Neuronal stem cell (in vitro differentiated cells): Measurements from ENCODE around the gene TNRC6B.
"Not testable (repeated sequence)": the region's sequence is repeated elsewhere in the genome, so short reads cannot be mapped to it uniquely, and the experiment has no call there.

Experiments used
- DNase-seq: peaks from one replicate; pipeline ENCODE4 v3.0.0-alpha.2; 2013; ENCODE audit warnings: low spot score
- H2AFZ ChIP-seq: one replicate; pipeline ENCODE4 v1.6.1; 2013; ENCODE audit warnings: mild to moderate bottlenecking, low read length, inconsistent platforms
- H2AK5ac ChIP-seq: 2 replicates; pipeline ENCODE4 v1.6.1; 2013; ENCODE audit warnings: low read depth, mild to moderate bottlenecking, inconsistent platforms, low read length, moderate library complexity, mixed read lengths
- H2BK120ac ChIP-seq: 2 replicates; pipeline ENCODE4 v1.6.1; 2013; ENCODE audit warnings: low read depth, mild to moderate bottlenecking, inconsistent platforms, low read length, moderate library complexity, mixed read lengths
- H2BK12ac ChIP-seq: one replicate; pipeline ENCODE4 v1.6.1; 2013; ENCODE audit warnings: low read length, inconsistent platforms
- H2BK15ac ChIP-seq: 2 replicates; pipeline ENCODE4 v1.6.1; 2013; ENCODE audit warnings: mild to moderate bottlenecking, low read length, inconsistent platforms, mixed read lengths
- H2BK5ac ChIP-seq: one replicate; pipeline ENCODE4 v1.6.1; 2013; ENCODE audit warnings: inconsistent platforms, mild to moderate bottlenecking, low read length, moderate library complexity
- H3K14ac ChIP-seq: one replicate; pipeline ENCODE4 v1.6.1; 2013; ENCODE audit warnings: low read length, inconsistent platforms
- H3K18ac ChIP-seq: 2 replicates; pipeline ENCODE4 v1.6.1; 2013; ENCODE audit warnings: low read length, inconsistent platforms
- H3K23ac ChIP-seq: 2 replicates; pipeline ENCODE4 v1.6.1; 2013; ENCODE audit warnings: low read depth, mild to moderate bottlenecking, mixed read lengths, low read length, inconsistent platforms; ENCODE audit not compliant: poor library complexity
- H3K27ac ChIP-seq: replicated peaks from 3 replicates; pipeline ENCODE4 v1.5.1; 2013; ENCODE audit warnings: low read length, inconsistent platforms
- H3K27me3 ChIP-seq, 3 experiments: 2 replicates each; pipeline ENCODE4 v1.6.1; 2013; ENCODE audit warnings: low read length in 3 of 3, mild to moderate bottlenecking in 2 of 3, inconsistent platforms in 1 of 3, low read depth in 1 of 3, mixed read lengths in 1 of 3, moderate library complexity in 1 of 3; ENCODE audit not compliant: control insufficient read depth in 3 of 3, insufficient read depth in 3 of 3
- H3K36me3 ChIP-seq, 2 donors: replicated peaks in 1 of 2; 2 replicates each; pipeline ENCODE4 v1.6.1; 2013; ENCODE audit warnings: low read length in 2 of 2; ENCODE audit not compliant: control insufficient read depth in 2 of 2, insufficient read depth in 2 of 2
- H3K4ac ChIP-seq: 2 replicates; pipeline ENCODE4 v1.6.1; 2013; ENCODE audit warnings: inconsistent platforms, mild to moderate bottlenecking, low read length, moderate library complexity
- H3K4me1 ChIP-seq, 2 donors: 1 replicate in 1 of 2; 2 replicates in 1 of 2; pipeline ENCODE4 v1.6.1; 2013; ENCODE audit warnings: low read length in 2 of 2, low read depth in 1 of 2; ENCODE audit not compliant: control insufficient read depth in 2 of 2, insufficient read depth in 1 of 2
- H3K4me2 ChIP-seq: one replicate; pipeline ENCODE4 v1.6.1; 2013; ENCODE audit warnings: mild to moderate bottlenecking, low read length, inconsistent platforms; ENCODE audit not compliant: insufficient read depth, poor library complexity, severe bottlenecking
- H3K4me3 ChIP-seq, 2 donors: 2 replicates each; pipeline ENCODE4 v1.5.1; 2013; ENCODE audit warnings: low read length in 2 of 2, mild to moderate bottlenecking in 2 of 2, inconsistent platforms in 1 of 2, moderate library complexity in 1 of 2
- H3K79me1 ChIP-seq: one replicate; pipeline ENCODE4 v1.6.1; 2013; ENCODE audit warnings: low read depth, mild to moderate bottlenecking, inconsistent platforms, low read length, moderate library complexity
- H3K9ac ChIP-seq: one replicate; pipeline ENCODE4 v1.6.1; 2013; ENCODE audit warnings: mild to moderate bottlenecking, low read depth, low read length, inconsistent platforms; ENCODE audit not compliant: poor library complexity
- H3K9me3 ChIP-seq, 2 donors: replicated peaks in 1 of 2; 2 replicates each; pipeline versions ENCODE3 to v1.6.1; 2013; ENCODE audit warnings: low read length in 2 of 2, mild to moderate bottlenecking in 2 of 2, inconsistent platforms in 1 of 2, low read depth in 1 of 2, mixed read lengths in 1 of 2, moderate library complexity in 1 of 2; ENCODE audit not compliant: control insufficient read depth in 2 of 2, insufficient read depth in 1 of 2
- H4K8ac ChIP-seq: one replicate; pipeline ENCODE4 v1.6.1; 2013; ENCODE audit warnings: low read depth, mild to moderate bottlenecking, inconsistent platforms, low read length, moderate library complexity
- H4K91ac ChIP-seq: one replicate; pipeline ENCODE4 v1.6.1; 2013; ENCODE audit warnings: low read length, low read depth, mild to moderate bottlenecking, inconsistent platforms; ENCODE audit not compliant: poor library complexity
- WGBS, 2 donors: extraction: QIAGEN DNeasy Blood & Tissue Kit; methylation state at CpG; one replicate each; pipeline ENCODE4 v1.1.7; 2013; ENCODE audit warnings: missing lambda C conversion rate in 2 of 2, mixed read lengths in 1 of 2; ENCODE audit not compliant: insufficient read length in 2 of 2, insufficient replicate concordance in 1 of 2; ENCODE audit errors: extremely low coverage in 2 of 2; 5-methylcytosine and 5-hydroxymethylcytosine counted together

Gene TNRC6B

DNA sequence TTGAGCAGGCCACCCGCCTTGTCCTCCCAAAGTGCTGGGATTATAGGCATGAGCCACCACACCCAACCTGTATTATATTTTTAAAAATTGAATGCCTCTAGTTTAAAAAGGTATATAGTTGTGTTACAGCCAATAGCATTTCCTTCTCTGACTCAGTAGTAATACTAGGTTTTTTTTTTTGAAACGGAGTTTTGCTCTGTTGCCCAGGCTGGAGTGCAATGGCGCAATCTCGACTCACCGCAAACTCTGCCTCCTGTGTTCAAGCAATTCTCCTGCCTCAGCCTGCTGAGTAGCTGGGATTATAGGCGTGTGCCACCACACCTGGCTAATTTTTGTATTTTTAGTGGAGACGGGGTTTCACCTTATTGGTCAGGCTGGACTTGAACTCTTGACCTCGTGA, 45.3 kb downstream of the TNRC6B start:
- not testable (repeated sequence) for H4K8ac ChIP-seq, H4K91ac ChIP-seq, H3K27ac ChIP-seq, H3K4me2 ChIP-seq, H3K9me3 ChIP-seq, H3K4me3 ChIP-seq, H3K79me1 ChIP-seq, H3K4ac ChIP-seq, H2AFZ ChIP-seq, DNase-seq, H2BK15ac ChIP-seq, H2BK120ac ChIP-seq, H3K27me3 ChIP-seq, H2AK5ac ChIP-seq, H2BK12ac ChIP-seq, H3K23ac ChIP-seq, H2BK5ac ChIP-seq, H3K9ac ChIP-seq, H3K14ac ChIP-seq, H3K18ac ChIP-seq
- Histone ChIP-seq H3K36me3 (peaks cover 0 to 43% of the 10 kb centered on the region in 2 donors), H3K4me1 (peaks cover 3 to 17% of the 10 kb centered on the region in 2 donors)
- WGBS, 2 donors = no CpG with 5 or more reads among the region's 8 CpGs

DNA sequence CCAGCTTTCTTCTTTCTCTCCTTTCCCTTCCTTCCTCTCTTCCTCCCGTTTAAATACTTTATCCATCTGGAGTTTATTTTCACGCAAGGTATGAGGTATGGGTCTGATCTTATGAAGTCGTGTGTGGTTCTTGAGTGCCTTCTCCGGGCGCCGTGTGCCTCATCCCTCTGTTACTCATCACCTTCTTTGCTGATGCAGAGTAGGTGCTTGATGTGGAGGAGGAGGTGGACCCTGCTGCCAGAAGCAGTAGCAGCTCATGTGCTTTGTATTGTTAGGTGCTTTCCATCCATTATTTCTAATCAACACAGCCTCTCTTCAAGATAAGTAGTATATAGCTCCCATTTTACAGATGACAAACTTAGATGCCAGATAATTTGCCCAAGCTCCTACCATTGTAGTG, 47.0 kb downstream of the TNRC6B start:
- no peak overlapping the region for H3K23ac ChIP-seq
- peaks cover 2% of the 10 kb centered on the region for H3K79me1 ChIP-seq
- no peak overlapping the region for H2BK12ac ChIP-seq
- no peak overlapping the region for H4K8ac ChIP-seq
- no peak overlapping the region for H2BK5ac ChIP-seq
- H3K14ac ChIP-seq = no peak overlapping the region
- peaks cover 0 to 40% of the 10 kb centered on the region in 2 donors for H3K36me3 ChIP-seq
- no peak overlapping the region for H3K4ac ChIP-seq
- no peak overlapping the region for H3K27ac ChIP-seq
- H3K9ac ChIP-seq = no peak overlapping the region
- peaks cover 0 to 2% of the 10 kb centered on the region in 2 donors for H3K9me3 ChIP-seq
- H3K27me3 ChIP-seq = no peaks in the 10 kb centered on the region
- H3K18ac ChIP-seq = no peak overlapping the region
- H2BK120ac ChIP-seq = no peak overlapping the region
- no peak overlapping the region for H4K91ac ChIP-seq
- peaks cover 0 to 10% of the 10 kb centered on the region in 2 donors for H3K4me1 ChIP-seq
- DNase-seq = no peak
- no peak overlapping the region for H2AFZ ChIP-seq
- no CpG with 5 or more reads among the region's 6 CpGs for WGBS, 2 donors
- H3K4me3 ChIP-seq = no peak overlapping the region
- no peak overlapping the region for H3K4me2 ChIP-seq
- H2AK5ac ChIP-seq = no peak overlapping the region
- no peak overlapping the region for H2BK15ac ChIP-seq

DNA sequence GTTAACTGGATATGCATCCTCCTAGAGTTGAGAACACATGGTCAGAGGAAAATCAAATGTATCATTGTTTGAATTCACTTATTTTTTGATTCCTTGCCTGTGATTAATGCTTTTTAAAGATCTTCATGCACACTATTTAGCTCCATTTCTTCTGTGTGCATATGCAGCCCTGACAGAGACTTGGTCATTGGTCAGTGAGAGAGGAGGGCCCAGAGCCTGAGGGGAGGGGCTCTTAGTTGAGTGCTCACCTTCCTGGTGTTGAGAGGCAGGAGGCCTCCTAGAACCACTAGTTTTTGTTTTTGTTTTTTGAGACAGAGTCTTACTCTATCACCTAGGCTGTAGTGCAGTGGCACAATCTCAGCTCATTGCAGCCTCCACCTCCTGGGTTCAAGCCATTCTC, 48.9 kb downstream of the TNRC6B start:
- no peak overlapping the region for H3K23ac ChIP-seq
- H3K27ac ChIP-seq = no peak overlapping the region
- no peak overlapping the region for H3K4me2 ChIP-seq
- peaks cover 0 to 11% of the 10 kb centered on the region in 2 donors for H3K9me3 ChIP-seq
- H4K91ac ChIP-seq = no peak overlapping the region
- no peak overlapping the region for H2AK5ac ChIP-seq
- no peak overlapping the region for H4K8ac ChIP-seq
- H3K36me3 ChIP-seq = peaks cover 0 to 42% of the 10 kb centered on the region in 2 donors
- no peak overlapping the region for H2BK12ac ChIP-seq
- peaks cover 0 to 3% of the 10 kb centered on the region in 2 donors for H3K4me1 ChIP-seq
- no peak overlapping the region for H2BK15ac ChIP-seq
- no peak overlapping the region for H3K9ac ChIP-seq
- no peak for DNase-seq
- no peak overlapping the region for H2BK5ac ChIP-seq
- H3K27me3 ChIP-seq = no peaks in the 10 kb centered on the region
- peaks cover 2% of the 10 kb centered on the region for H3K79me1 ChIP-seq
- H2BK120ac ChIP-seq = no peak overlapping the region
- H3K4ac ChIP-seq = no peak overlapping the region
- H3K18ac ChIP-seq = no peak overlapping the region
- H3K14ac ChIP-seq = no peak overlapping the region
- no peak overlapping the region for H2AFZ ChIP-seq
- H3K4me3 ChIP-seq = no peak overlapping the region

DNA sequence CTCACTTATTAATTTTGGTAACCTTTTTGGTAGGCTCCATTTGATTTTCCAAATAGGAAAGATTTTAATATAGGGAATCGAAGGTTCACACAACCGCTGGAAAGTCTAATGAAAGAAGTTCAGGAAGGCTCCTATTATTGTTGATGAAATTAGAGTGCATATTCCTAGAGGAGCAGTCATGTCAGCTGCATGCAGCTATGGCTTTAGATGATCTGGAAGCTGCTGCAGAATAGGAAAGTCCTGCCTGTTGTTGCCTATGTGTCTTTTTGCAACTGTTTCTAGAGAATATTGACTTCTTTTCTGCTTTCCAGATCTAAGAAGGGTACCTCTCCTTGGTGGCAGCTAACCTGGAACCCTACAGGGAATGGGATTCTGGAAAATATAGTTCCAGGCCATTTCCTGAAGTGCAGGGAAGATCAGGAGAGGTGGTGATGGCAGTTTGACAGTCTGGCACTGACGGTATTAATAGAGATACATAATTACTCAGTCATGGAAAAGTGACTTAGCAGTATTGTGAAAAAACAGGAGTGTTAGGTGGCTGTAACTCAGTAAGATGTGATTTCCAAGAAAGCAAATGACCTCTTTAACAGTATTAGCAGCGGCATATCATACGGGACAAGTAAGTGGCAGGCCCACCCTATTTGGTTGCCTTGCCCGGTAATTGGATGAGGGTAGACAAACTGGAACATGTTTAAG, 54.0 kb downstream of the TNRC6B start:
- Histone ChIP-seq H4K91ac (no peak overlapping the region), H3K27ac (no peak overlapping the region), H3K27me3 (no peaks in the 10 kb centered on the region), H2BK15ac (no peak overlapping the region), H2BK120ac (no peak overlapping the region), H2BK12ac (no peak overlapping the region), H3K4me2 (no peak overlapping the region), H2BK5ac (no peak overlapping the region), H3K4me3 (no peak overlapping the region), H2AK5ac (no peak overlapping the region), H3K23ac (no peak overlapping the region), H3K9me3 (peaks cover 1 to 11% of the 10 kb centered on the region in 2 donors), H3K9ac (no peak overlapping the region), H4K8ac (no peak overlapping the region), H3K36me3 (peaks cover 9 to 66% of the 10 kb centered on the region in 2 donors), H3K14ac (no peak overlapping the region), H3K4me1 (no peaks in the 10 kb centered on the region), H3K79me1 (peaks cover 5% of the 10 kb centered on the region), H2AFZ (no peak overlapping the region), H3K18ac (no peak overlapping the region), H3K4ac (no peak overlapping the region)
- no CpG with 5 or more reads among the region's 6 CpGs for WGBS, 2 donors
- no peak for DNase-seq
